Endothelial cell of umbilical vein (primary cell): Measurements from ENCODE around the gene TAAR8.

Experiments
- EZH2 ChIP-seq: IDR thresholded peaks from 2 replicates; pipeline ENCODE4 v1.6.1; 2012; ENCODE audit warnings: borderline replicate concordance, low read depth, mild to moderate bottlenecking, moderate library complexity, low read length, inconsistent platforms; ENCODE audit not compliant: severe bottlenecking
- POLR2A ChIP-seq: IDR thresholded peaks from 2 replicates; pipeline ENCODE4 v1.6.1; 2012; ENCODE audit warnings: low read depth, mild to moderate bottlenecking, control low read depth, low read length
- POLR2AphosphoS5 ChIP-seq: IDR thresholded peaks from 2 replicates; pipeline ENCODE4 v1.6.1; 2012; ENCODE audit warnings: low read depth, mild to moderate bottlenecking, control low read depth, low read length, moderate library complexity; ENCODE audit not compliant: insufficient read depth
- TF ChIP-seq, protein P1 (sequence below), 2 donors: IDR thresholded peaks; 1 replicate in 1 of 2; 2 replicates in 1 of 2; pipeline ENCODE4 v1.5.1; 2011; ENCODE audit warnings: low read length in 2 of 2, mild to moderate bottlenecking in 2 of 2, moderate library complexity in 2 of 2, control low read depth in 1 of 2, inconsistent platforms in 1 of 2, low read depth in 1 of 2; ENCODE audit not compliant: insufficient read depth in 1 of 2; ENCODE audit errors: extremely low read depth in 1 of 2

DNA sequence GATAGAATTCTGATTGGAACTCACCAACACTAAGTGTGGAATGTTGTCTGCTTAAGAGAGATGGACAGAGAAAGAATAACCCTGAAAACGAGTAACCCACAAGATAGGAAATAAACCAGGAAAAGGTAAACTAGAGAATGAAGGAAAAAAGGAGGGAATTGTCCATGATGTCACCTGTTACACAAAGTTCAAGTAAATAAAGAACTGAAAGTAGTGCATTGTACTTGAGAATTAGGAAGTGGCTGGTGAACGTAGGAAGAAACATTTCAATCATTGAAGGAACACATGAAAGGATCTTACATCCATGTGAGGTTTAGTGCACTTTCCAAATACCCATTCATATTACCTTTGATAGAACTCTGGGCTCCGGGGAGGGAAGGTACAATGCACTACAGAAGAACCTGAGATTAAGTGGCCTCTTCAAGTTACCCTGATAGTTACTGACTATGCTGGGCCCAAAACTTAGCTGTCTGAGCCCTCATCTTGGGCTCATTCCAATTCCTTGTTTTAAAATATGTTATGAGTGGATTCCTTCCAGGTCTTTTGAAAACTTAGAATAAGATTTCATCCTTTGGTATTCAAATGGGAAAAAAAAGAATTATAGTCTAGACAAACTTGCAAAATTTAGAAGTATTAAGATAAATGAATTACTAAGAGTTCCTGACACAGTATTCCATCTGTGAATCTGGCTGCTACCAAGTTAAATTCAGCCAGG lies 38.5 kb upstream of the TAAR8 start:
- TF ChIP-seq POLR2AphosphoS5, result no peak
- TF ChIP-seq, protein P1, sequence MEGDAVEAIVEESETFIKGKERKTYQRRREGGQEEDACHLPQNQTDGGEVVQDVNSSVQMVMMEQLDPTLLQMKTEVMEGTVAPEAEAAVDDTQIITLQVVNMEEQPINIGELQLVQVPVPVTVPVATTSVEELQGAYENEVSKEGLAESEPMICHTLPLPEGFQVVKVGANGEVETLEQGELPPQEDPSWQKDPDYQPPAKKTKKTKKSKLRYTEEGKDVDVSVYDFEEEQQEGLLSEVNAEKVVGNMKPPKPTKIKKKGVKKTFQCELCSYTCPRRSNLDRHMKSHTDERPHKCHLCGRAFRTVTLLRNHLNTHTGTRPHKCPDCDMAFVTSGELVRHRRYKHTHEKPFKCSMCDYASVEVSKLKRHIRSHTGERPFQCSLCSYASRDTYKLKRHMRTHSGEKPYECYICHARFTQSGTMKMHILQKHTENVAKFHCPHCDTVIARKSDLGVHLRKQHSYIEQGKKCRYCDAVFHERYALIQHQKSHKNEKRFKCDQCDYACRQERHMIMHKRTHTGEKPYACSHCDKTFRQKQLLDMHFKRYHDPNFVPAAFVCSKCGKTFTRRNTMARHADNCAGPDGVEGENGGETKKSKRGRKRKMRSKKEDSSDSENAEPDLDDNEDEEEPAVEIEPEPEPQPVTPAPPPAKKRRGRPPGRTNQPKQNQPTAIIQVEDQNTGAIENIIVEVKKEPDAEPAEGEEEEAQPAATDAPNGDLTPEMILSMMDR (IDR thresholded peaks at IDR 0.05; ENCODE audit: extremely low read depth in 1 of 2, insufficient read depth in 1 of 2, low read depth in 1 of 2, low read length in 2 of 2), result no peak
- no peak for TF ChIP-seq POLR2A
- no peak for TF ChIP-seq EZH2
